Stromal cell of bone marrow (primary cell): ENCODE measurements around the gene TRIM63.

ENCODE experiments used
- DNase-seq: peaks from one replicate; pipeline ENCODE4 v3.0.0-alpha.2; 2012; ENCODE audit warnings: low read depth

TRIM63 gene

GRCh38 chr1:26084844-26085243, 17.4 kb upstream of the TRIM63 start:
- no peak for DNase-seq

GRCh38 chr1:26084091-26084561, 16.7 kb upstream of the TRIM63 start:
- no peak for DNase-seq

GRCh38 chr1:26083208-26083607, 15.8 kb upstream of the TRIM63 start:
- peak; percentile 20 for DNase-seq

GRCh38 chr1:26082020-26082350, 14.6 kb upstream of the TRIM63 start:
- no peak for DNase-seq

- DNase-seq: no peak
Measured at GRCh38 chr1:26081267-26082019, 14.0 kb upstream of the TRIM63 start.

- no peak for DNase-seq
Measured at GRCh38 chr1:26079960-26080814, 12.8 kb upstream of the TRIM63 start.

GRCh38 chr1:26079178-26079563, 11.7 kb upstream of the TRIM63 start:
- no peak for DNase-seq

GRCh38 chr1:26078286-26079177, 11.1 kb upstream of the TRIM63 start:
- no peak for DNase-seq

GRCh38 chr1:26077524-26077923, 10.1 kb upstream of the TRIM63 start:
- DNase-seq: no peak

- no peak for DNase-seq
Measured at GRCh38 chr1:26075421-26076144, 8.2 kb upstream of the TRIM63 start.

GRCh38 chr1:26072305-26072704, 4.9 kb upstream of the TRIM63 start:
- DNase-seq: no peak

- DNase-seq: no peak
Measured at GRCh38 chr1:26070963-26071342, 3.5 kb upstream of the TRIM63 start.

GRCh38 chr1:26070296-26070962, 3.0 kb upstream of the TRIM63 start:
- DNase-seq: no peak

- DNase-seq: no peak
Measured at GRCh38 chr1:26069941-26070295, 2.5 kb upstream of the TRIM63 start.

GRCh38 chr1:26066857-26067256, 573 bp downstream of the TRIM63 start:
- DNase-seq: no peak

- no peak for DNase-seq
Measured at GRCh38 chr1:26066160-26066559, 1.3 kb downstream of the TRIM63 start.

- DNase-seq: no peak
Measured at GRCh38 chr1:26064553-26064952, 2.9 kb downstream of the TRIM63 start.

- no peak for DNase-seq
Measured at GRCh38 chr1:26060832-26061574, 6.4 kb downstream of the TRIM63 start.

- DNase-seq: no peak
Measured at GRCh38 chr1:26059906-26060305, 7.5 kb downstream of the TRIM63 start.

GRCh38 chr1:26058052-26058595, 9.3 kb downstream of the TRIM63 start:
- no peak for DNase-seq
